Glomerular visceral epithelial cell (primary cell): ENCODE measurements around the gene SLIT1.
"Not testable (repeated sequence)": the region's sequence is repeated elsewhere in the genome, so short reads cannot be mapped to it uniquely, and the experiment has no call there.

ENCODE experiments used
- DNase-seq: peaks from one replicate; pipeline ENCODE4 v3.0.0-alpha.2; 2016; ENCODE audit errors: extremely low spot score

SLIT1 gene

DNA sequence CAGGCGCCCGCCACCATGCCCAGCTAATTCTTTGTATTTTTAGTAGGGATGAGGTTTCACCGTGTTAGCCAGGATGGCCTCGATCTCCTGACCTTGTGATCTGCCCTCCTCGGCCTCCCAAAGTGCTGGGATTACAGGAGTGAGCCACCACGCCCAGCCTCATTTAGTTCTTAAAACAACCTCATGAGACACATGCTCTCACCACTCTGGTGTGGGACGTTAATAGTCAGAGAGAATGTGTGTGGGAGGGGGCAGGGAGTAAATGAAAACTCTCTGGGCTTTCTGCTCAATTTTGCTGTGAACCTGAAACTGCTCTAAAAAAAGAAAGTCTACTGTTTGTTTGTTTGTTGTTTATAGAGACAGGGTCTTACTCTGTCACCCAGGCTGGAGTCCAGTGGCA lies 103.2 kb downstream of the SLIT1 start:
- DNase-seq, result not testable (repeated sequence)

DNA sequence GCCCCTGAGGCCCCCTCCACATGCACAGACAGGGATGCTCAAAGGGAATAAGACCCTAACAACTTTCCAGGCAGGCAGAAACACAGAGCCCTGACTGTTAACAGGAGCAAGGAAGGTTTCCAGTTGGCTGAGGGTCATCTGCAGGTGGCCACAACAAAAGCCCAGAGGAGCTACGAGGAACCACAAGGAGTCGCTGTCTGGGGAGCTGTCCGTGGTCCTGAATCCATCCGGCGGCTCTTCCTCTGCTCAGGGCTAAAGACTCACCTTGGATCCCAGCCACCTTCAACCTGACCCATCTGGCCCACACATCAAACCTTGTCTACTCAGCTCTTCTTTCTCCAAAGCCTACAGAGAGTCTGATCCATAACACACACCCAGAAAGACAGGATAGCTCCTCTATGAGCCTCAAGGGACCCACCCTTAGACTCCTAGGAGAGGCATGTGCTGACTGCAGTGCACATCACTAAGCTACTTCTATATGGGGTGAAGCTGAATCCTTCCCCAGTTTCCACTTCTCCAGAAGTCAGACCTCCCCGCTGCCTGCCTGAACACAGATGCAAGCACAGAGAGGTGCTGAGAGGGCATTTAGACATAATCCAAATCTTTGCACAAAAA lies 104.0 kb downstream of the SLIT1 start:
- peak; percentile 61 for DNase-seq

DNA sequence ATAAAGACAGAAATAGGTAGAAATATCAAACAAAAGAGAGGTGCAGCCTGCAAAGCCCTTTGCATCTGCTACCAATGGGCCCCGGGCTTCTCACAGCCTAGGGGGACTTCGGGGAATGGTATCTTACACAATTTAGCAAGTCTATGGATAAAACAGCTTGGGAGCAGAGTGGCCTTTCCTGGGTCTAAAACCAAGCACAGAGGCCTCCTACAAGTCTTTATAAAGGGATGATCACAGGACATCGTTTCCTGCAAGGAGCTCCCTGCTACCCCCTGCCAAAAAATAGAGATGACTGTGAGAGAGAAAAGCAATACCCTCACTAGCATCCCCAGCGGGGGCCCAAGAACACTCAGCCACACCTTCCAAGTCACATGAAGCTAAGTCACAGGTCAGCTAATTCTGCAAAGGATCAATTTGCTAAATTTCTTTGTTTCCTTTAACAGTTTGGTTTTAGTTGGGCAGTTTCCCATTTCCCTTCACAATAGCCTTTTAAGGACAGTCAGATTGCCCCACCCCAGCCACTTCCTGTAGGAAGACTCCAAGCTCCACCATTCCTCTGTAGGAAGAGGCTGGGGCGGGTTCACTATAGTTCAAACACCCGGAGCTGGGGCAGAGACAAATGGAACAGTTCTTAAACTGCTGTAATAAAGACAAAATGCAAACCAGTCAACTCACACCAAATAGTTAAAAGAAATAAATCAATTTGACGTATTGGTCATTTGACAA lies 105.5 kb downstream of the SLIT1 start:
- DNase-seq, result no peak

DNA sequence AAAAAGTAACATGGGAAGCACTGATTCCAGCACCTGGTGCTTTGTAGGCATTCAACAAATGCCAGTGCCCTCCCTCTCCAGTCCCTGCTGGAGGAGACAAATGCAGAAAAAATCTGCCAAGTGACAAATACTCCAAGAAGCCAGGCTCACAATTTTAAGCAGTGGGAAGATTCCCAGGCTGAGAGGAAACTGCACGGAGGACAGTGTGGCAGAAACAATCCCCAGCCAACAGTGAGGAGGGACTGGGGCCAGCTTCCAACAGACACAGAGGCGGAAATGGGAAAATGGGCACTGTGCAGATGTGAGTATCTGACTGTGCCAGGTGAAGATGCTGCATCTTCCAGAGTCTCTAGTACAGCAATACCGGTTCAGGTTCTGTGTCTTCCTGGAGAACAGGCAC lies 106.3 kb downstream of the SLIT1 start:
- no peak for DNase-seq

DNA sequence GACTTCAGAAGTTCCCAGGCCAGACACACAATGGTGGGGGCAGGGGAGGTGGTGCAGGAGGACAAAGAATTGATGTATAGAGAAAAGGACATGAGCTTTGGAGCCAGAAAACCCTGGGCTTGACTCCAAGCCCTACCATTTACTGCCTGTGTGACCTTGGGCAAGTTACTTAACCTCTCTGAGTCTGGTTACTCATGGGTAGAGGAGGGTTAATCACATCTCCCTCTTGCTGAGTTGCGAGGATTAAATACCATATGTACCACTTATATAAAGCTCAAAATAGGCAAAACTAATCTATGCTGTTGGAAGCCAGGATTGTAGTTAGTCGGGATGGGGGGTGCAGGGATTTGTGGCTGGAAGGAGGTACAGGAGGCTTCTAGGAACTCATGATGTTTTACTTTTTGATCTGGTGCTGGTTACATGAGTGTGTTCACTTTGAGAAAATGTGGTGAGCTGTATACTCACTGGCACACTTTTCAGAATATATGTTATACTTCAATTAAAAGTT lies 106.8 kb downstream of the SLIT1 start:
- no peak for DNase-seq

DNA sequence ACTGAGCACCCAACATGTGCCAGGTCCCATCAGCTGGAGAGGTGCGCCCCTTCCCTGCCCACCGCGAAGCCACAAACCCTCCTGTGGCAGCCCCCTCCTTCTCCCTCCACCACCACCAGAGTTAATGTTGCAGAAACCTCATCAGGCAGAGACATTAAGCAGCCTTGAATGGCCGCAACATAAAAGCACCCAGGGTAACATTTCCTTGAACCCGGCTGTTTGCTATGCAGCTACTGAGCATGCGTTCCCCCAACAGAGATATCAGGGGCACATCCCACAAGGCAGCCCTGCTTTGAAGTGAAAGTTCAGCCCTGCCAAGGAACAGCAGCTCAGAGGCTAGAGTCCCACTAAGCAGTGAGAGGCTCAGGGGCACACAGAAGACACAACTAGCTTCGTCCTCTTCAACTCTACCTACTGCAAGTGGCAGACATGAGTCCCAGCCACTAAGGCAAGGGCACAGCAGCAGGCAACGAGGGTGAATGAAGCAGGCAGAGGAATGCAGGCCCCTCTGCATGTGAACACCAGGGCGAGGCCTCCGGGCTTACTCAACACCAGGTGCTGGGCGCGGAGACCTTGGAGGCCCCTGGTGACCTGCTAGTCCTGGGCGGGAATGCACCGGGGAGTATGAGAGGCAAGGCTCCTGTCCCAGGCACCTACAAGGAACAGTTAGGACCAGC lies 107.4 kb downstream of the SLIT1 start:
- DNase-seq, result no peak

DNA sequence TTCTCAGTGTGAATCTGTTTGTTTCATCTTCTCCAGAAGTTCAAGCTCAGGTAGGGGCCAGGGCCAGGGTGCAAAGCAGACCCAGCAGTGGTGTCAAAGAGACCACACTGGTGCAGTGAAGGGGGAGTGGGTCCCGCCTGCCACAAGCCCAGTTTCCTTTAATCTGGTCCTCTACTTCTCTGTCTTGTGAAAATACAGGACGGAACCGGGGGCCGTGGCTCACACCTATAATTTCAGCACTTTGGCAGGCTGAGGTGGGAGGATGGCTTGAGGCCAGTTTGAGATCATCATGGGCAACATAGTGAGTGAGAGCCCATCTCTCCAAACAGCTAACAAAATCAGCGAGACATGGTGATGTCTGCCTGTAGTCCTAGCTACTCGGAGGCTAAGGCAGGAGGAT lies 109.0 kb downstream of the SLIT1 start:
- no peak for DNase-seq

DNA sequence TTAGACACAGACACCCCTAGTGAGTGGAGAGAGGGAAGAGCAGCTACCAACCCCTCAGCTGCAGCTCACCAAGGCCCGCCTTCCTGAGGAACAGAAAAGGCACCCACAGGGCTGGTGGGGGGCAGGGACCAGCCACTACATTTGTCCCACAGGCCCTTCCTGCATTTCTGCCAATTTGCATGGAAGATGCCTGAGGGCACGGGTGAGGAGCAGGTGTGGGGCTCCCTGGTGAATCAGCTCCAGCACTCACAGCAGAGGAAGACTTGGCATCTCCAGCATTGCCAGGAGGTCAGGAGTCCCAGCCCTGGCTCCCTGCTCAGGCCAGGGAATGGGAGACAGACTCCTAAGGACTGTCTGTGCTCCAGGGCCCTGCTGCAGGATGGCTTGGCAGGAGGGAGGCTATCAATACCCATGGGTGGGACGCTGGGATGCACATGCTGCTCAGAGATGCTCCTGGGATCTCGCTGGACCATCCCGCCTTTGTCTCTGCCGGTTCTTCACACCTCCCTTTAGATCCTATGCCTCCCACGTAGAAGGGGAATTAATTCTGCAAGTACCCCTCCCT lies 109.7 kb downstream of the SLIT1 start:
- DNase-seq, result no peak

DNA sequence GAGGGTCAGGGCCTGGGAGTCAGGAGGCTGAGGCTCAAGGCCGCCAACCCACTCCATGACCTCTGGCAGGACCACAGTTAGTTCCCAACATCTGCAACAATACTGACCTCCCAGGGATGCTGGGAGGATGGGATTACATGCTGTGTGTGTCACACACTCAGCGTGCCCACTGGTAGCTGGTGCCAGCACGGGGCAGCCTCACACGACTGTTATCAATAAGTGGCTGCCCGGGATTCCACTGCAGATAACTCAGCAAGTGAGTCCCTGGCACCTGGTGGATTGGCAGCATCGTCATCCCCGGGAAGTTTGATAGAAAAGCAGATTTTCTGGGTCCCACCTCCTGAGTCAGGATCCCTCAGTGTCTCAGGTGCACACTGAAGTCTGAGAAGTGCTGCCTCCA lies 110.3 kb downstream of the SLIT1 start:
- no peak for DNase-seq

DNA sequence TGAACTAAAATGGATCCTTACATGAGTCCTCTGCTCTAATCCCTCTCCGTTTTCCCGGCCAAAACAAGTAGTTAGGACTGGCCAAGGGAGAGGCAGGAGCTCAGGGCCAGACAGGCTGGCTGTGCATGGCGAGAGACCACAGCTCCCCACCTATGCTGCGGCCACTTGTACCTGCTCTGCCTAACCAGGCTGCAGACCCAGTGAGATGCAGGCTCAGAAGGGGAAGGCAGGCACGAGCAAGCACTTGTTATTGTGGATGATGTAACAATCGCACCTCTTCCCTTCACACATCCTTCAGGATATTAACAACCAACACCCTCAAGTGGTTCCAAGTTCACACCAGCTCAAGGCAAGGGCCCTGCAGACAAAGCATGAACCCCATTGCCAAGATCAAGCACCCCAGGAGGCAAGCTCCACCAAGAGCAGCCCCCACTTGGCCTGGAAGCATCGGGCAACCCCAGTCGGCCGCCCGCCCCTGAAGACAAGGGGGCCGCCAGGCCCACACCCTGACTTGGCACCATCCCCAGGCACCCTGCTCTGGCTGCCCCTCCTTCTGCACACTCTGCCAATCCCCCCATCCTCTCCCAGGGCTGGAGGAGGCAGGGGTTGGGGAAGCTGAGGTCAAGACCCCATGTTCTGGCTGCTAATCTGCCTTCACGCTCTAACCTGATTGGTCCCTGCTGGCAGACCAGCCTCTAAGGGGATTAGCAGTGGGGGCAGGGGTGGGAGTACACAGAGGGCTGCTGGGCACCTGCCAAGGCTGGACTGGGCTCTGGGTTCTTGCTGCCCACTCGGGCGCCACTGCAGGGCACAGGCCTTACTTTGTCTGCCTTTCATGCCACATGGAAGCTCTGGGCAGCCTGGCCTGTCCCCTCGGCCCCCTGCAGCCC lies 111.3 kb downstream of the SLIT1 start:
- DNase-seq, result no peak

DNA sequence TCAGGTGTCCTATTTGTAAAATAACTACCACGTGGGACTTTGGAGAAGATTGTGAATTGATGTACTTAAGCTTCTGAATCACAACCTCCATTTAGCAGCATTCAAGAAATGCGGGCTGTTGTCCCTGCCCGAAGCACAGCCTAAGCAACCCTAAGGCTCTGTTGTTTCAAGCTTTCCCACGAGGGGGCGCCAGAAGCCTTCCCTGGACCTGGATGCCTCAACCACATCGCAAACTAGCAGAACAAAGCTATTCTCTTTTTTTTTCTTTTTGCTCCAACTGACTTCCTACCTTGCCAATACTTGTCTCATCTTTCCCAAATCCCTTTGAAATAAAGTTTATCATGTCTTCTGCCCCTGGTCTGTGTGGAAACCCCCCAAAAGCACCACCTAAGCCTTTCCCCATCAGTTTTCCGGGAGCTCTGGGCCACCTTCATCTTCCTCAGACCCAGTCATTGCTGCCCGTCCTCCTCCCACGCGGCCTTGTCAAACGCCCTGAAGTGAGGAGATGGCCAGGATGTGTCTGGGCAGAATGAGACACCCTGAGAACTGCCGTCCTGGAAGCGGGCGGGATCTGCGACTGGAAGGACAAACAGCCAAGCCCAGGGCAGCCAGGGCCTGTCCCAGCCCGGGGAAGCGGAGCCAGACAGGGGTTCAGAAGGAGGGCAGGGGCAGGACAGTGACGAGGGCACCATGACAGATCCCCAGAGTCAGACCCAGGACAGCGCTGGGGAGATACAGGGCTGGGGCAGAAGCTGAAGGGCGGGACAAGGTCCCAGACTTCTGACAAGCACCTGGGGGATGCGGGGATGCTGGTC lies 112.7 kb downstream of the SLIT1 start:
- peak; percentile 79 for DNase-seq

DNA sequence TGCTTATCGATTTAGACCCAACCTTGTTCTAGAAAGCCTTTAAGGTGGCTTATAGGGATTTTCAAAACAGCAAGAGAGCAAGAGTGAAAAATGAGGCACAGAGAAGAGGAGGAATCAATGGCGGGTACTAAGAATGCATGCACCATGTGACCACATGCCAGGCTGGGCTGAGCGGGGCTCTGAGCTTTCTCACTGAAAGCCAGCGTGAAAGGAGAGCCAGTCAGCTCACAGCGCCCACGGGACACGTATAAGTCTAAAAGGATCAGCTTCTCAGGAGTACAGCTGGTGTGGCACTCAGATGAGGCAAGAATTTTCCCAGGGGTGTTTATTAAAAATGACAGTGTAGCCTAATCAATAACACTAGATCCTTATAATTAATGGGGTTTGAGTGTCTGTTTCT lies 114.3 kb downstream of the SLIT1 start:
- DNase-seq, result no peak

DNA sequence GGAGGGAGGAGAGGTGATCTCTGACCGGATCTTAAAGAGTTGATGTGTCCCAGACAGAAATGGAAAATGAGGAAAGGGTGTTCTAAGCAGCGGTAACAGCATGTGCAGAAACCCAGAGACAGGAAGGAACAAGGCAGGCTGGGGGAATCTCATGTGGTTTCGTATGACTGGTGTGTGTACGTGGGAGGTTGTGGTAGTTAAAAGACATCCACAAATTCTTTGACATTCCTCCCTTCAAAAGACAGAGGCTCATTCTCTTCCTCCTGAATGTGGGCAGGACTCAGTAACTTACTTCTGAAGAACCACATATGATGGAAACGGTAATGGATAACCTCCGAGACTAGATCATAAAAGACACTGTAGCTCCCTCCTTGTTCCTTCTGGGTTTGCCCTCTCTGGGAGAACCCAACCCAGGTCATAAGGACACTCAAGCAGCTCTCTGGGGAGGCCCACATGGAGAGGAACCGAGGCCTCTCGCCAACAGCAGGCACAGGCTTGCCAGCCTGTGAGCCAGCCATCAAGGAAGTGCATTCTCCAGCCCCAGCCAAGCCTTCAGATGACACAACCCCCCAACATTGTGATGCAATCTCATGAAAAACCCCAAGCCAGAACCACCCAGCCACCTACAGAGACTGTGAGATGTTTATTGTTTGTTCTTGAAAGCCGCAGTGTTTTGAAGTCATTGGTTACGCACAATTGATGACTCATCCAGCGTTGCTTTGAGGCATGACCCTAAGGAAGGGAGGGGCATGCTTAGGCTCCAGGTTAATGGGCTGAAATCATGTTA lies 116.0 kb downstream of the SLIT1 start:
- DNase-seq, result no peak

DNA sequence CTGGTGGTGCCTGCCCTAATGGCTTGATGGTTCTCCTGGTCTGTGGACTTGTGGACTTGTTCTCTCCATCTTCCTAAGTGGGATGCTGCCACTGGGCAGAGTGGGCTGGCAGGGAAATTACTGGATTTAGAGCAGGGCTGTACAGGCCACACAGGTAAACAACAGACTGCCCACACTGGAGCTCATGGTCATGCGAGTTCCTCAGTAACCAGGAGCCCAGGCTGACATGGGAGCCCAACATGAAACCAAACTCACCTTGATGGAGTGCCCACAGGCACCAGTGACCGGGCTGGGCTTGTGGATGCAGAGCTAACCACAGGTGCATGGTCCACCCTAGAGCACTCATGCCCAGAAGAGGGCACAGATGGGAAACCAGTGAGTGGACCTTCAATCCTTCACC lies 116.7 kb downstream of the SLIT1 start:
- no peak for DNase-seq

DNA sequence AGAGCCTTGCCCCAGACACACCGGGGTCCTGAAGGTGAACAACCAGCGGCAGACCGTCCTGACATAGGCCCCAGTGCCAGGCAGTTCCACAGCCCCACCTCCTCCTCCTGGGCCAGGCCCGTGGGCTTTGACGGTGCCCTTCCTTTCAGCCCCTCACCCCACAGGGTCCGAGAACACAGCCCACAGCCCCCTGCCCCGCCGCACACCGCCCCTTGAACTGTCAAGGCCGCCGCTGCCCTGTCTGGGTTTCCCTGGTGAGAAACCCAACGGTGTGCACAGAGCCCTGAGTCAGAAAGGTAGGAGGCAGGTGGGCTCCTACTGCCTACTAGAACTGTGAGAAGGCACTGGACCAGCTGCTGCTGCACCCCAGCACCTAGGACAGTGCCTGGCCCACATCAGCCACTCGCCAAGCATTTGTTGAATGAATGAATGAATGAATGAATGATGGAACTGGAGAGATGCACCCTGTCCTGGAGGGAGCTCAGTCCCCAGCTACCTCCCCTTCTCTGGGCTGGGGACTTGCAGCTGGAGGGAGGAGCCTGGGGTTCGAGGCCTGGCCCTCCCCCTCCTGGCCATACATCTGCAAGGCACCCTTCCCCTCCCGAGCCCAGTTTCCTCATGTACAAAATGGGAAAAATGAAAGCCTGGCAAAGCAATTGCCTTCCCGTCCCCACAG lies 117.9 kb downstream of the SLIT1 start:
- DNase-seq, result no peak

DNA sequence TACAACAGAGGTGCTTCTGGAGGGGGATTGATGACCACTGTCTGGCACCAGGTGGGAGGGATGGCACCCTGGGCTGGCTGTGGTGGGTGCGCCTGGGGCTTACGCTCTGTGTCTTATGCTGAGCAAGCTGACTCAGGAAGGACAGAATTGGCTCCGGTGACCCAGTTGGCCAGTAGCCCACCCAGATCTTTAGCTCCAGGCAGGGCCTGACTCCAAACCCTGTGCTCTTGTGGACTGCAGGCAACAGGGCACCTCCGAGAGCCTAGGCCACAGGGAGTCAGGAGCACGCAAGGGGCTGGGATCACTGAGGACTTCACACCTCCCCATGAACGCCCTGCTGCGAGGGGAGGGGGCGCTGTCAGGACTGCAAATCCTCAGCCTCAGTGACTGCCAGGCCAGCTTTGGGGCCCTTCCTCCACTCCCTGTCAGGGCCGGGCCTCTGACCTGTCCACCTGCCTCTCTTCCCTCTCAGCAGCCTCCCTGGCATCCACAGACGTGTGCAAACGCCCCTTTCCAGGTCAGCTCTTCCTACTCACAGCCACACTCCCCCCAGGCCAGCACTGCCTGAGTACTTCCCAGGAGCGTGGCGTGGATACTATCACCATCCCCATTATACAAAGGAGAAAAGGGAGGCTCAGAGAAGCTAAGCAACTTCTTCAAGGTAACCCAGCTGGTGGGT lies 118.7 kb downstream of the SLIT1 start:
- DNase-seq, result no peak

DNA sequence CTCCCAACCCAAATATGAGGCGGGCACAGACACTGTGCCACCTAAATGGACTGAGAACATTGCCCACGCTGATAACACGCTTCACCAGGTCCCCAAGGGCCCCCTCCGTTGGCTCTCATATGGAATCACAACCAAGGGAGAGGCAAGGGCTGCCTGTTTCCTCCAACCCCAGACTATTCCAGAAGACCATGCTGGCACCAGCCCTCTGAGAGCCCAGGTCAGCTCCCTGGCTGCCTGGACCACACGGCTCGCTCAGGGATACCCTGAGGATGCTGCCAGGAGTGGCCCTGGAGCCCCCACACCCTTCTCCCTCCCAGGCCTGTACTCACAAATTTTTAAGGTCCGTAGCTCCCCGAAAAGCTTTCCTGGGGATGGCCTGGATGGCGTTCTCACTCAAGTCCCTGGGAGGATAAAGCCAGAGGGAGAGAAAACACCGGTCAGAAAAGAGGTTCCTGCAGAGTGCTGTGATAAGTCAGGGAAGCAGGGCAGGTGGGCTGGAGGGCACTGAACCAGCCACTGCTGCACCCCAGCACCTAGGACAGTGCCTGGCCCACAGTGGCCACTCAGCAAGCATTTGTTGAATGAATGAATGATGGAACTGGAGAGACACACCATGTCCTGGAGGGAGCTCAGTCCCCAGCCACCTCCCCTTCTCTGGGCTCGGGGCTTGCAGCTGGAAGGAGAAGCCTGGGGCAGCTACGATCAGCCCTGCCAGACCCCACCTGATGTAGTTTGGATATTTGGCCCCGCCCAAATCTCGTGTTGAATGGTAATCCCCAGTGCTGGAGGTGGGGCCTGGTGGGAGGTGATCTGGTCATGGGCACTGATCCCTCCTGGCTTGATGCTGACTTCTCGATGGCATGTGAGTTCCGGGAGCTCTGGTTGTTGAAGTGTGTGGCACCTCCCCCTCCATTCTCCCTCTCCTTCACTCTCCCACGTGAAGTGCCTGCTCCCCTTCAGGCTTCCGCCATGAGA lies 119.8 kb downstream of the SLIT1 start:
- DNase-seq, result no peak

DNA sequence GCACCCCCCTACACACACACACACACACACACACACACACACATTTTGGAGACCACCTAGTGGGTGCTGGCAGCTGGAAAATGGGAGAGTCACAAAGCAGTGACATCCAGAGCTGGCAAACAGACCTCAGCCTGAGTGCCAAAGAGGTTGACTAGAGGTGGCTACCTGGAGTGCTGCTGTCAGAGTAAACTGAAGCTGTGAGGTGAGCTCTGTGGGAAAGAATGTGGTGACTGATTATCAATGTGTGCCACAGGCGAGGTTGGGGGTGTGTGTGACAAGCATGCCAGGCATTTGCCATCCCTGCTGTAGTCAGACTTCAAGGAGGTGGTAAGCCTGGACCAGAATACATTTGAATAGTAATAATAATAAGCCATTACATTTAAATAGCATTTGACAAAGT lies 120.6 kb downstream of the SLIT1 start:
- DNase-seq, result peak; percentile 13
